GM21825 (cell line): Measurements from ENCODE around the gene IQSEC3.
"Not testable (repeated sequence)": the region's sequence is repeated elsewhere in the genome, so short reads cannot be mapped to it uniquely, and the experiment has no call there.

Source experiments
- ATAC-seq: cut with Tn5 transposase; IDR thresholded peaks from one replicate; pipeline ENCODE4 v1.9.1; 2021; ENCODE audit warnings: mild to moderate bottlenecking, moderate library complexity; ENCODE audit not compliant: unreplicated experiment

The IQSEC3 gene

DNA sequence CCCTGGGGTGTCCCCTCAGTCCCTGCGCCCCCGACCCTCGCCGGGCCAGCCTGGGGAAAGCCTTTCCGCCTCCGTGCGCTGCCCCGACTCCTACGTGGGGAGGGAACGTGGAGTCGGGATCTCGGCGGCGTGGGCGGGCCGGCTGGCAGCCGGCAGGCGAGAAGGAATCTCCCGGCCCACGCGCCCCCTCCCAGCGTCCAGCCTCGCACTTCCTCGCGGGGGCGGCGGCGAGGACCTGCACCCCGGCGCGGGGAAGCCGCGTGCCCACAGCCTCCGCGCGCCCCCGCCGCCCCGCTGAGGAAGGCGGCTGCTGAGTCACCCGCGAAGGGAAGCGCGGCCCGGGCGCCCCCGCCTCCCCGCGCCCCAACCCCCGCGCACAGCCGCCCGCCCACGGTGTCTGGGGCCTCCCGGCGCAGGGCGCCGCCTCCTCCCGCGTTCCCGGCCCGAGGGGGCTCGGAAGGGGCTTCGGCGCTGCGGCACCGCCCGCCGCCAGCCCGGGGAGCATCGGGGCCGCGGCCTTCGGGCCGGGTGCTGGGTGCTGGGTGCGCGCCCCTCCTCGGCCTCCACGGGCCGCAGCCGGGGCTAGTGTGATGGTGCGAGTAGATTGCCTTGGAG is 11.3 kb downstream of the IQSEC3 start:
- not testable (repeated sequence) for ATAC-seq

DNA sequence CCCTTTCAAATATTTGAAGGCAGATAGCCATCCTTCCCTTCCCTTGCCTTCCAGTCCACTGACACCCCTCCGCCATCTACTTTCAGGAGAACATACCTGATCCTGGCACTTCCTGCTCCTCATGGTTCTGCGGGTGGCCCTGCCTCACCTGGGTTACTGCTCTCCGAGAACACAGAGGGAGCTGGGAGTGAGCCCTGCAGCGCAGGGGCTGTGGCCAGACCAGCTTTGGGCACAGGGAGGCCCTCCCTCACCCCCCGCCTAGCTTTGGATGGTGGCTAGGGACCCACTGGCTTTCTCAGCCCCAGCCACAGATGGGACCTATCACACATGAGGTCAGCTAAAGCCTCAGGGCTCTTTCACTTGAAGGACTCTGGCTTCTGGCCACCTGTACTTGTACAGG is 12.4 kb downstream of the IQSEC3 start:
- ATAC-seq = no peak

- ATAC-seq = no peak
Observed at GRCh38 chr12:80681-81190, 14.2 kb downstream of the IQSEC3 start.

DNA sequence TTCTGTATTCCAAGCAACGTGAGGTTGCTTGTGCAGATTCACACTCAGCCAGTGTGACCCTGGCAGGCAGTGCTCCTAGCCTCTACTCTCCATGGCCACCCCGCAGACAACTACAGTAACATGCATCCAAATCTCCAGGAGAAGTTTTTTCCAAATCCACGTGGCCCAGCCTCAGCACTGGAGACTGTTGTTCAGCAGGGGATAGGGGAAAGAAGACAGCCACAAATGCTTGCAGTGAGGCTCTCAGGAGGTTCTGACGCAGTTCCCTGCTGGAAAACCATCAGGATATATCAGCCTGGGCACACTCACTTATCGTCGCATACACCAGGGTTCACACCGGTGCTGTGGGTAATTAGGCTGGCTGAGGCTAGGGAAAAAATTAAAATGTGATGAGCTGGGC is 16.2 kb downstream of the IQSEC3 start:
- ATAC-seq = no peak

GRCh38 chr12:84056-84455 is 17.5 kb downstream of the IQSEC3 start:
- ATAC-seq = no peak

DNA sequence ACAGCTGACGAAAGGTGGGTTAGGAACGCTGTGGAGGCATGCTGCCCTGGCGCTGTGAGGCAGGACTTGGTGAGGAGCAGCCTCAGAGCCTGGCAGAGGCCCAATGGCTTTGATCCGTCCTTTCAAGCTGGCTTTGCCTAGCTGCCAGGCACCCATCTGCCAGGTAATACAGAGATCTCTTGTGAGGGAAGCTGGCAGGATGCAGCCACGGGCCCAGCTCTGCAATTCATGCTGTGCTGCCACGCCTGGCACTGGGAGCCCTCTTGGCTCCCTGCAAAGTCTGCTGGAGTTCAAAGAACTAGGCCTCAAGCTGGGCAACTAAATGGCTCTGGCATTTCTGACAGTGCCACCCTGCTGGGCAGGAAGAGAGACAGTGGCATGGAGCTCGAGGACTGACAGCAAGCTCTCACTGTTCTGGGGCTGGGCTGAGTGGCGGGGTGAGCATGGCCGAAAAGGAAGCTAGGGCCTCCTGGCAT is 18.7 kb downstream of the IQSEC3 start:
- ATAC-seq = no peak

DNA sequence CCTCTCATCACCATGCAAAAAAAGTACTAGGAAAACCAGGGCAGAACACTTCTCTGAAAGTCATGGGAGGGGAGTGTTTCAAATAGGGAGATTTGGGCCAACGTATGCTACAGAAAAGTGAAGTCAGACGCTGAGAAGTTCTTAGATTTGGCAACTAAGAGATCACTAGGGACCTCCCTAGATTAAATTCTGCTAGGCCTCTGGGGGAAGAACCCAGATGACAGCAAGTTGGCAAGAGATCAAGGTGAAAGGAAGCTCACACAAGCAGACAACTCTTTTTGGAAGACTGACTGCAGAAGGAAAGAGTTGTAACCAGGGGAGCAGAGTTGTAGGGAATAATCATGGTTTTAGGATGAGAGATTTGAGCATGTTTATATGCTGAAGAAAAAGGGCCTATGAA is 20.7 kb downstream of the IQSEC3 start:
- ATAC-seq = no peak

GRCh38 chr12:87856-88255 is 21.3 kb downstream of the IQSEC3 start:
- no peak for ATAC-seq

DNA sequence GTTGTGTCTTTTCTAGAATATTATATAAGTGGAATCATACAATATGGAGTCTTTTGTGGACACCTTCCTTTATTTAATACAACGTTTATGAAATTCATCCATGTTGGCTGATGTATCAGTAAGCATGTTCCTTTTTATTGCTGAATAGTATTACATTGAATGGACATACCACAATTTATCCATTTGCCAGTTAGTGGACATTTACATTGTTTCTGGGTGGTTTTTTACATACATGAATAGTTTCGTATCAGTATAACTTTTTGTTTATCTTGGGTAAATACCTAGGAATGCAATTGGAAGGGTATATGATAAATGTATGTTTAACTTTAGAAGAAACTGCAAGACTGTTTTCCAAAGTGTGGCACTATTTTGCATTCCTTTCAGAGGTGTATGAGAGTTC is 23.1 kb downstream of the IQSEC3 start:
- no peak for ATAC-seq

GRCh38 chr12:91213-91612 is 24.6 kb downstream of the IQSEC3 start:
- ATAC-seq = no peak

GRCh38 chr12:93266-94005 is 26.9 kb downstream of the IQSEC3 start:
- no peak for ATAC-seq

GRCh38 chr12:96543-96942 is 30.0 kb downstream of the IQSEC3 start:
- no peak for ATAC-seq

- ATAC-seq = no peak
Observed at GRCh38 chr12:98924-99352, 32.4 kb downstream of the IQSEC3 start.

GRCh38 chr12:99605-100004 is 33.0 kb downstream of the IQSEC3 start:
- ATAC-seq = no peak

DNA sequence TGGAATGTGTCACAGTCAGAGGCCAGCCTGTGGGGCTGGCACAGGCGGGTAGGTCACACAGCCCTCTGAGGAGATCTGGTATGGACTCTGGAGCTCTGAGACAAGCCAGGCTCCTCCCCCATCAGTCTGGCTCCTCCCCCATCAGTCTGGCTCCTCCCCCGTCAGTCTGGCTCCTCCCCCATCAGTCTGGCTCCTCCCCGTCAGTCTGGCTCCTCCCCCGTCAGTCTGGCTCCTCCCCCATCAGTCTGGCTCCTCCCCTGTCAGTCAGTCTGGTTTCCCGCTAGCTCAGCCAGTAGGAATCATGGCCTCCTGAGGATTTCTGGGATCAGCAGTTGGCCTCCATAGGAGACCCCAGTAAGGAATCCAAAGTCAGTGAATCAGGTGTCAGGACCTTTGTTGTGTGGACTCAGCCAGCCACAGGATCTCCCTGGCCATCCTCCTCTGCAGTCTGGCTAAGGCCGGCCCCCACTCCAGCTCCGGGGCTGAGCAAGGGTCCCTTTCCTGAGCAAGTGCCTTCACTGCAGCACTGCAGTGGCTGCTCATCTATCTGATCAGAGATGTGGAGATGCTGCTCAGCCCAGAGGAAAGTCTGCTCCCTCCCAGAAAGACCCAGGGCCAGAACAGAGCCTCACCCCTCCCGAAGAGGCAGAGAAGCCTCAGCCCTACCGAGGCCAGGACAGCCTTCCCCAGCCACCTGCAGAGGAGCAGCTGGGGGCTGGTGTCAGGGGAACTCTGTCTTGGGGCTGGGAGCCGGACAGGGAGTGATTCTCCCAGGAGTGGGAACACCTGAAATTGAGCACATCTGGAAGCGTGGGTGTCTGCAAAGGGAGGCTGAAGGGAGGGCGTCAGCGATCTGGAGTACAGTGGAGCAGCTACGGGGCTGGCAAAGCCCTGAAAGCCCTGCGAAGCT is 35.7 kb downstream of the IQSEC3 start:
- no peak for ATAC-seq

GRCh38 chr12:102879-103168 is 36.3 kb downstream of the IQSEC3 start:
- no peak for ATAC-seq

- ATAC-seq = no peak
Observed at GRCh38 chr12:103169-103981, 36.8 kb downstream of the IQSEC3 start.

DNA sequence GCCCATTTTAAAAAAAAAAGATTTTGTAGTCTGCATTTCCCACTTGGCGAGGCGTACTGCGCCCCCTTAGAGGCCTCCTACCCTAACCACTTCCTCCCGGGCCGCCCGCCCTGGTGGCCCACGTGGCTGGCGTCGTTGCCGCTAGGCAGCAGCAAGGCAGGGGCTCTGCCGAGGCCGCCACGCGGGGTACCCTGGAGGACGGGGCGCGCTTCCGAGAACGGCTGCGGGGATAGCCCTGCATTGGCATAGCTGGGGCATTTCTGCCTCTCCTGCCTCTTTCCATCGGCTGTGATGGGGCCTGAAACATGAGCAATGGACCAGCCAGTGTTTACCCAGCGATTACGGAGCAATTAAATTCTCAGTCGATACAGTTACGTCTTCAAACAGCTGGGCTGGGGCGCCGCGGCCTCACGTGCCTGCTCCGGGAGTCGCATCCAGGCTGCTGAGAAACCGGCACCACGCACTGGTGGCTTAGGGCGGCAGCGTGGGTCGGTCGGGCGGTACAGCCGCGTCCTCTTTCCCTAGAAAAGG is 38.0 kb downstream of the IQSEC3 start:
- no peak for ATAC-seq

- no peak for ATAC-seq
Observed at GRCh38 chr12:105696-106095, 39.1 kb downstream of the IQSEC3 start.

DNA sequence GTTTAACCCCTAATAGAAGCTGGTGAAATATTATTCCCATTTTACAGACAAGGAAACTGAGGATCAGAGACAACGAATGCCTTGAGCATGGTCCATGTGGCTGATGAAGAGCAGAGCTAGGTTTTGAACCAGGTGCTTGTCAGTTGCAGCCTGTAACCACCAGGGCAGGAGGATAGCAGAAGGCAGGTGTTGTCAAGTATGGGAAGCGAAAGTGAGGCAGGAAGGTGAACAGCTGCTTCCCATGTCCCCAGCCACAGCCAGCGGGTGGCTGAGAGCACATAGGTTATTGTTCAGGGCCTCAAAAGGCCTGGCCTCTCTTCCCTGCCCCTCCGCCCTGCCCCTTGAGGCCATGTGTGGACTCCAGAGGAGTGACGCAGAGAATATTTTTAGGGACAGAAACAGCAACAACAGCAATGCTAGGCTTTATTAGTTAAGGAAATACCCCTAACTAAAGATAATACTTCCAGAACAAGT is 39.6 kb downstream of the IQSEC3 start:
- peak; percentile 92 for ATAC-seq
